ENCODE results near the gene EHF. TPM values are rescaled to one million over a fixed set of nuclear protein-coding genes. Genes with fewer than 3 reads are reported as not detected.

Gene EHF
- total RNA-seq, 1 experiment from 2014 or later: 1.2 TPM

GRCh38 chr11:34595960-34596644 lies 24.8 kb upstream of the EHF start:
- no peaks in the 10 kb centered on the region for H3K36me3 ChIP-seq
- peaks cover 9% of the 10 kb centered on the region; the same call in 1 of the 2 replicates for H3K9me3 ChIP-seq
- DNase-seq: no peak
- H3K4me3 ChIP-seq: no peak overlapping the region
- no peaks in the 10 kb centered on the region for H3K27me3 ChIP-seq

GRCh38 chr11:34599406-34599945 lies 21.4 kb upstream of the EHF start:
- peak; percentile 87 for DNase-seq
- Histone ChIP-seq H3K4me3 (no peak overlapping the region), H3K9me3 (no peaks in the 10 kb centered on the region; the same call in 1 of the 2 replicates), H3K27me3 (no peaks in the 10 kb centered on the region), H3K36me3 (no peaks in the 10 kb centered on the region)

- Histone ChIP-seq H3K36me3 (no peaks in the 10 kb centered on the region), H3K4me3 (no peak overlapping the region), H3K27me3 (no peaks in the 10 kb centered on the region), H3K9me3 (no peaks in the 10 kb centered on the region)
- peak; percentile 91 for DNase-seq
Measured at GRCh38 chr11:34600339-34601084, 20.4 kb upstream of the EHF start.

- no peaks in the 10 kb centered on the region for H3K36me3 ChIP-seq
- H3K9me3 ChIP-seq: no peaks in the 10 kb centered on the region
- DNase-seq: peak; percentile 74
- H3K27me3 ChIP-seq: no peaks in the 10 kb centered on the region
- no peak overlapping the region for H3K4me3 ChIP-seq
Measured at GRCh38 chr11:34601085-34601444, 19.8 kb upstream of the EHF start.

- H3K27me3 ChIP-seq: no peaks in the 10 kb centered on the region
- no peak overlapping the region for H3K4me3 ChIP-seq
- no peaks in the 10 kb centered on the region for H3K36me3 ChIP-seq
- no peaks in the 10 kb centered on the region for H3K9me3 ChIP-seq
- DNase-seq: no peak
Measured at GRCh38 chr11:34601609-34602008, 19.3 kb upstream of the EHF start.

GRCh38 chr11:34602245-34602644 lies 18.6 kb upstream of the EHF start:
- H3K4me3 ChIP-seq: no peak overlapping the region
- no peaks in the 10 kb centered on the region for H3K27me3 ChIP-seq
- no peaks in the 10 kb centered on the region for H3K9me3 ChIP-seq
- H3K36me3 ChIP-seq: no peaks in the 10 kb centered on the region
- no peak for DNase-seq

- Histone ChIP-seq H3K4me3 (no peak overlapping the region), H3K9me3 (no peaks in the 10 kb centered on the region), H3K27me3 (no peaks in the 10 kb centered on the region), H3K36me3 (no peaks in the 10 kb centered on the region)
- DNase-seq: no peak
Measured at GRCh38 chr11:34603129-34604001, 17.5 kb upstream of the EHF start.

GRCh38 chr11:34604145-34604544 lies 16.7 kb upstream of the EHF start:
- H3K36me3 ChIP-seq: no peaks in the 10 kb centered on the region

GRCh38 chr11:34604911-34605310 lies 16.0 kb upstream of the EHF start:
- no peak for DNase-seq
- no peaks in the 10 kb centered on the region for H3K9me3 ChIP-seq
- H3K27me3 ChIP-seq: no peaks in the 10 kb centered on the region
- no peak overlapping the region for H3K4me3 ChIP-seq
- no peaks in the 10 kb centered on the region for H3K36me3 ChIP-seq

More at GRCh38 chr11:34604145-34604544, 16.7 kb upstream of the EHF start:
- no peaks in the 10 kb centered on the region for H3K9me3 ChIP-seq
- H3K27me3 ChIP-seq: no peaks in the 10 kb centered on the region
- H3K4me3 ChIP-seq: no peak overlapping the region
- no peak for DNase-seq

GRCh38 chr11:34605481-34606325 lies 15.2 kb upstream of the EHF start:
- Histone ChIP-seq H3K36me3 (no peaks in the 10 kb centered on the region), H3K9me3 (no peaks in the 10 kb centered on the region), H3K4me3 (no peak overlapping the region), H3K27me3 (no peaks in the 10 kb centered on the region)
- DNase-seq: no peak

- Histone ChIP-seq H3K4me3 (no peak overlapping the region), H3K9me3 (no peaks in the 10 kb centered on the region), H3K36me3 (no peaks in the 10 kb centered on the region), H3K27me3 (no peaks in the 10 kb centered on the region)
- no peak for DNase-seq
Measured at GRCh38 chr11:34606326-34607120, 14.4 kb upstream of the EHF start.

GRCh38 chr11:34609187-34609751 lies 11.6 kb upstream of the EHF start:
- Histone ChIP-seq H3K27me3 (no peaks in the 10 kb centered on the region), H3K4me3 (no peak overlapping the region), H3K9me3 (no peaks in the 10 kb centered on the region), H3K36me3 (no peaks in the 10 kb centered on the region)
- no peak for DNase-seq

- Histone ChIP-seq H3K4me3 (no peak overlapping the region), H3K27me3 (no peaks in the 10 kb centered on the region), H3K9me3 (no peaks in the 10 kb centered on the region), H3K36me3 (no peaks in the 10 kb centered on the region)
- DNase-seq: no peak
Measured at GRCh38 chr11:34609850-34610249, 11.0 kb upstream of the EHF start.

GRCh38 chr11:34610324-34611041 lies 10.4 kb upstream of the EHF start:
- Histone ChIP-seq H3K36me3 (no peaks in the 10 kb centered on the region), H3K27me3 (no peaks in the 10 kb centered on the region), H3K9me3 (no peaks in the 10 kb centered on the region), H3K4me3 (no peak overlapping the region)
- no peak for DNase-seq

GRCh38 chr11:34613015-34613414 lies 7.9 kb upstream of the EHF start:
- DNase-seq: peak; percentile 31
- no peaks in the 10 kb centered on the region for H3K9me3 ChIP-seq
- no peak overlapping the region for H3K4me3 ChIP-seq
- H3K27me3 ChIP-seq: no peaks in the 10 kb centered on the region
- H3K36me3 ChIP-seq: no peaks in the 10 kb centered on the region

Measured in MG63 (cell line).